Stimulated activated effector memory CD8-positive, alpha-beta T cell treated with anti-CD3 and anti-CD28 coated beads, Interleukin-12 subunit alpha, Interleukin-12 subunit beta, amount 100 ng/mL, for 72 hours (primary cell): ENCODE results near the gene SLC40A1.

Experiments
- ATAC-seq: fragments of 150-1000 bp; cut with Tn5 transposase; 2 replicates; pipeline ENCODE4 v1.10.0; 2021
- DNase-seq, 2 donors: peaks; one replicate each; pipeline ENCODE4 v3.0.0; 2021 to 2022; ENCODE audit warnings: low spot score in 2 of 2
- H3K27ac Mint-ChIP-seq: one replicate; pipeline ENCODE4 v1.8.0; 2022; ENCODE audit warnings: mild to moderate bottlenecking, mixed read lengths
- H3K36me3 Mint-ChIP-seq: one replicate; pipeline ENCODE4 v1.8.0; 2022; ENCODE audit warnings: mild to moderate bottlenecking, mixed read lengths
- H3K4me1 Mint-ChIP-seq: one replicate; pipeline ENCODE4 v1.8.0; 2022; ENCODE audit warnings: mixed read lengths
- H3K4me3 Mint-ChIP-seq: one replicate; pipeline ENCODE4 v1.8.0; 2022; ENCODE audit warnings: mild to moderate bottlenecking, mixed read lengths
- H3K9me3 Mint-ChIP-seq: one replicate; pipeline ENCODE4 v1.8.0; 2022; ENCODE audit warnings: mixed read lengths

SLC40A1 gene

DNA sequence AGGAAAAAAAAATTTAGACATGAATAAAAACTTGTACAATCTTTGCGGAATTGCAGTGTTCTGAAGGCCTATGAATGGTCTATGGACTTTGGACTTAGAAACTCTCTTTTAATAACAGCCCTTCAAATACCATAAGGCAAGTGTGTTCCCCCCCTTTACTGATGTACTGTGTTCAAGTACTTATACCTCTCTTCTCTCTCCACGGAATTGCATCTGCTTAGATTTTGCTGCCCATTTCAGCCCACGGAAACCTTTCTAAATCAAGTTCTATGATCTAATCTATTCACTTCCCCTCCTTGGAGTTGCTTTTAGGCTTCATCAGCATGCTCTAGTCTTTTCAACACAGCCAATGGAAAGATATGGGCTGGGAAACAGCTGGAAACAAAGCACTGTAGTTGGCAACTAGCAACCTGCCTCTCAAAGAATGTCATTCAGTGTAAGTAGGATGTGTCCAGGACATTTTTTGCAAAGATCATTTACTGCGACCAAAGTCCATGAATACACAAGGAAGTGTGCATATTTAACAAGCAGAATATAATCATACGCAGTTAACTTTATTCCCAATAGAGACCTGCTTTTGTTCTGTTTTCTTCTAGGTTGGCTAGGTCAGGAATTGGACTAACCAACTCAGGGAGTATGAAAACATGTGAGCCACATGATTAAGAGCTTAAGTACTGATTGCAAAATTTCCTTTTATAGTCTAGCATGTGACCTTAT is 58.0 kb downstream of the SLC40A1 start:
- Mint-ChIP-seq H3K4me1 (no peaks in the 10 kb centered on the region), H3K36me3 (no peaks in the 10 kb centered on the region), H3K4me3 (no peak overlapping the region), H3K9me3 (no peaks in the 10 kb centered on the region), H3K27ac (no peak overlapping the region)
- no peak for ATAC-seq
- no peak for DNase-seq

DNA sequence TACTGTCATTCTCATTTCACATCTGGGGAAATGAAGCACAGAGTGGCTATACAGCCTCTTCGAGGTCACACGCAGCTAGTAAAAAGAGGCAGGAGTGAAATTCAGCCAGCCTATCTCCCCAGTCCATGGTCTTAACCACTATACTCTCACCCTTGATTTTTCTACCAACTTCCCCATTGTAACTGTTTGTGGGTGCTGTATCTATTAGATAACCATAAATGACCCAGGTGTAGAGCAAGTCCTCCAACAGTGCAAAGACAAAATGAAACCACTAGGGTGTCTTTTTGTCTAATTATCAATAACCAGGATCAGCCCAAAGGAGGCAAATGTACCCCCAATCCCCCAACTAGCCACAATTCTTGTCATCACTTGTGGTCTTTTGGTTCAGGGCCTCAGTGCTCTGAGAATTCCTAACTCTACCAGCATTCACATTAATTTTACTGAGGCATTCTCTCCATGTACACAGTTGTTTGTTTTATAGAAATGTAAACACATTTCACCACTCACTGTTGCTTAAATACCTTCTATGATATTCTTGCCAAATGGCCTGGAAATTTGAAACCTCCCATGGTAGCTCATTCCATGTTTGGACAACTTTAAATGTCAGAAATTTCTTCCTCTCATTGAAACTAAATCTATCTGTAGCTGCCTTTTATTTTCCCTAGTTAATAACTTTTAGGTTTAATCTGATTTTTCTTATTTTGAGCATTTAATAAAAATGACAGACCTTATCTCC is 58.7 kb downstream of the SLC40A1 start:
- ATAC-seq (no peak), DNase-seq (no peak)

DNA sequence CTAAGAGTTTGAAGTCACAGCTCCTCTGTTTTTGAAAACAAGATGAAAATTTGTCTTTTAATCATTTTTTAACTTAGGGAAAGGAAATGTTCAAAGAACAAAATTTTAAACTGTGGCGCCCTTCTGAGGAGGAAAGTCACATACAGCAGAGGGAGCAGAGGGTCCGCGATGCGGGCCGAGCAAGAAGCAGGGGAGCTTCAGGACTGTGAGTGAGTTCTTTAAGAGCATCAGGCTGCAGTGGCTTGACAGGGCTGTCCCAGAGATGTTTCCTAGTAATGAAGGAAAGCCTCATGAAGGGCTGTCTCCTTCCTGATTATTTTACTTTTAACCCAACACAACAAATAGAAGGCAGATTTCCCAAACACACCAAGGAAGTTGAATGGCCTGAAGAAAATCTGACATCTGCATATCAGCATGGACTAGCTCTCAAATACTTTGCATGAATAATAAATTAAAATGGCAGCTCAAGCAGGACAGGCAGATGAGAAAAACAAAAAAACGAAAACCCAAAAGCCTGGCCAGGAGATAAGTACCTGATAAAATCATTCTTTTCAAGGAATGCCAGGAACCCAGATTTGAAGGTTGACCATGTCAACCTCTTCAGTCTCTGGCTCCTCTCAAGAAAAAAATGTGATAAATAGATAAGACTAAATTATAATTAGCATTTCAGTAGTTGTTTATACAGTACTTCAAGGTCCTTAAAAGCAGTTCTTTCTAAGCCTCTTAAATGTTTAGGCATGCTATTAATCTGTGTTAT is 60.8 kb downstream of the SLC40A1 start:
- no peak for ATAC-seq
- no peaks in the 10 kb centered on the region for H3K36me3 Mint-ChIP-seq
- H3K4me3 Mint-ChIP-seq, result no peak overlapping the region
- no peak for DNase-seq
- no peak overlapping the region for H3K27ac Mint-ChIP-seq
- no peaks in the 10 kb centered on the region for H3K9me3 Mint-ChIP-seq
- H3K4me1 Mint-ChIP-seq, result no peaks in the 10 kb centered on the region

More for the DNA sequence above, 58.7 kb downstream of the SLC40A1 start:
- no peak overlapping the region for H3K27ac Mint-ChIP-seq
- H3K4me3 Mint-ChIP-seq, result no peak overlapping the region
- no peaks in the 10 kb centered on the region for H3K36me3 Mint-ChIP-seq
- no peaks in the 10 kb centered on the region for H3K9me3 Mint-ChIP-seq
- no peaks in the 10 kb centered on the region for H3K4me1 Mint-ChIP-seq

DNA sequence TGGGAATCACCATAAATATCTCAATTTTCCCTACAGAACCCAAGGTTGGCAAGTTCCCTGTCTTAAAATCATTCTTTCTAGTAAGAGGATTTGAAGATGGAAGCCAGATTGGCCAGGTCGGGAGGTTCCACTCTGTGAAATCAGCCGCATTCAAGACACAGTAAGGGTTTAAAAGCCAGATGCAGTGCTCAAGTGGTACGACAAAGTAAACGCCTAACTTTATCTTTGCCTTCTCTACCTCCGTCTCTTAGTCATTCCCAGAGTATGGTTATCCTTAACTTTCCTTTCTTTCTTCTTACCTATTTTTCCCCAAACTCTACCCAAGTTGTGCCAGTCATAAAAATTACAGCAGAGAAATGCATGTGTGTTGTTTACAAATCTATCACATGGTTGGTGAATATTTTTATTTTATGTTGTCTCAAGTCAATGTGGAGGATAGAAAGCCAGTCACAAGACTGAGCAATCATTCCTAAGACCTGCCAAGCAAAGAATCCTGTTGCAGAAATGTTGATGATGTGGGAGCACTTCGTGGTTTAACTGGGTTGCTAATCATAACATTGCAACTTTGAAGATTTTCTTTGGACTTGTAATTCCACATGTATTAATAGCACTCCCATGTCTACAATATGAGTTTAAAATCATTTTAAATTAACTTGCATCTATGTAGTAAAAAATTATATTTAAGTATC is 62.6 kb downstream of the SLC40A1 start:
- DNase-seq (no peak), ATAC-seq (no peak)
- no peak overlapping the region for H3K4me3 Mint-ChIP-seq
- no peaks in the 10 kb centered on the region for H3K9me3 Mint-ChIP-seq
- no peak overlapping the region for H3K27ac Mint-ChIP-seq
- no peaks in the 10 kb centered on the region for H3K36me3 Mint-ChIP-seq
- H3K4me1 Mint-ChIP-seq, result no peaks in the 10 kb centered on the region

DNA sequence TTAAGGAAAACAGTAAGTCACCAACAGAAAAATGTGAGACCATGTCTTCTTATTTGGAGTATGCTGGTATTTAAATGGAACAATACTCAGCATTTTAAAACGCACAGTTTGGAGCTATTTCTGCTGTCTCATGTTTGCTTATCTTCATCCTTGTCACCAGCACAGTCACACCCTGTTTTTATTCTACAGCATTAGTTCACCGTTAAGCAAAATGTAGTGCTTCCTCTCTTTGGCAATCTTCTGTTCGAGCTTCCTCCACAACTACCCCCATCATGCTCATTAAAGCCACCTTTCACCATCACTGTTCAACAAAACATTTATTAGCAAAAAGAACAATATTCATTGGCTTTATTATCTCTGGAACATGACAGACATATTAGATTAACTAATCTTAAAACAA is 64.0 kb downstream of the SLC40A1 start:
- DNase-seq (no peak), ATAC-seq (no peak)
- Mint-ChIP-seq H3K9me3 (no peaks in the 10 kb centered on the region), H3K4me1 (no peaks in the 10 kb centered on the region), H3K4me3 (no peak overlapping the region), H3K36me3 (no peaks in the 10 kb centered on the region), H3K27ac (no peak overlapping the region)

DNA sequence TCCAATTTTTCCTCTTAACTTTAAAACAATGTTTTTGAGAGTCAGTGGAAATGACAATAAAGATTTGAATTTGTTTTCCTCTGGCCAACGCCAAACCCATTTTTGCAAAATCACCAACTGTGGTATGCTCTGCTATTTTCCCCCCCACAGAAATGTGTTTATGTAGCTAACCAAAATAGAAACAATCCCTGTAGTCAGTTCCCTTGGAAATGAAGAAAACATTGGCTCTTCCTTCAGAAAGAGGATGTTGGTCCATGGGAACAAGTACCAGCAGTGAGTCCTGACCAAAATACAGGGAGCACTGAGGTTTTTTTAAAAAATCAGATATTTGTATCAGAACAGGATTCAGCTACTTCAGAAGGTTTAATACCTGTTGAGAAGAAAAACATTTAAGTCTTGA is 65.3 kb downstream of the SLC40A1 start:
- DNase-seq (no peak), ATAC-seq (no peak)
- H3K27ac Mint-ChIP-seq, result no peak overlapping the region

DNA sequence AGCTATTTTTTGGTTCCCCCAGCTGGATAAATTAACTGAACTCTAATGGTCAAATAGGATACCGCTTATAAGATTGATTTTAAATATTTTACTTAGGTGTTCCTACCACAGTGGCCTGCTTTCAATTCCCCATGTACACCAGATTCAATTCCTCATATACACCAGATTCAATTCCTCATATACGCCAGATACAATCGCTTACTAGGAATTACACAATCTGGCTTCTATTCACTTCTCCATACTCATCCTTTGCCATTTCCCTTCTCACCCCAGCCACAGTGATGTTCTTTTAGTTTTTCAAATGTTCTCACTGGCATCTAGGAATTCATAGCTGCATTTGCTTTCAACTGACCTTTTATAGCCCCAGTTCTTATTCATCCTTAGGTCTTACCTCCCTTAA is 66.5 kb downstream of the SLC40A1 start:
- no peak overlapping the region for H3K4me3 Mint-ChIP-seq
- H3K9me3 Mint-ChIP-seq, result no peaks in the 10 kb centered on the region

More for the DNA sequence above, 65.3 kb downstream of the SLC40A1 start:
- Mint-ChIP-seq H3K36me3 (no peaks in the 10 kb centered on the region), H3K4me3 (no peak overlapping the region), H3K4me1 (no peaks in the 10 kb centered on the region), H3K9me3 (no peaks in the 10 kb centered on the region)

DNA sequence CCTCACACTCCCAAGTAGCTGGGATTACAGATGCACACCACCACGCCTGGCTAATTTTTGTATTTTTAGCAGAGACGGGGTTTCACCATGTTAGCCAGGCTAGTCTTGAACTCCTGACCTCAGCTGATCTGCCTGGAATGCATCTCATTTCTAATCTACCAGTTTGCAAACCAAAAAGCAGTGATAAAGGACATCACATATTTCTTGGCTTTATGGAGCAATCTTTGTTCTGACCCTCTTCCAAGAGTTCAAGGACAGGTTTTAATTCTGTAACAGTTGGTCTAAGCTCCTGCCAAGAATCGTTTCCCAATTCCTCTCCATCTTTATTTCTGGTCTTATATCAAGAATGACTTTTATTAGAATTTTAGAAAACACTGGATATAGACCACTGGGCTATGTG is 67.7 kb downstream of the SLC40A1 start:
- Mint-ChIP-seq H3K4me1 (no peaks in the 10 kb centered on the region), H3K27ac (no peak overlapping the region), H3K4me3 (no peak overlapping the region), H3K9me3 (no peaks in the 10 kb centered on the region), H3K36me3 (no peaks in the 10 kb centered on the region)
- DNase-seq (no peak), ATAC-seq (no peak)

More for the DNA sequence above, 66.5 kb downstream of the SLC40A1 start:
- no peak for ATAC-seq
- no peak for DNase-seq
- no peak overlapping the region for H3K27ac Mint-ChIP-seq
- no peaks in the 10 kb centered on the region for H3K4me1 Mint-ChIP-seq
- no peaks in the 10 kb centered on the region for H3K36me3 Mint-ChIP-seq

DNA sequence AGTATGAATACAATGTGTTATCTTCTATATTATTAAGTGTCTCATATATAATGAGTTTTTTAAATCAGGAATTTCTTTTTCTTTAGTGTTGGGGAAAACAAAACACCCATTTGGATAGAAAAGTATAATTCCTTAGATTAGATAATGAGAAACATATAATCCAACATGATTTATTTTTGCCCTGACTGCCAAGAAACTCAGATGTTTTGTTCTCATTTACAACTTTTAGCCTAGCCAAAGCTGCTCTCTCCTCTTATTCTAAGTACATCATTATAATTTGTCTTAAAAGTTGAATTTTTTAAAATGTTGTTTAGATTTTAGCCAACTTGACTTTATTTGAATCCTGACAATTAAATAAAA is 68.6 kb downstream of the SLC40A1 start:
- no peak overlapping the region for H3K4me3 Mint-ChIP-seq
- H3K36me3 Mint-ChIP-seq, result no peaks in the 10 kb centered on the region
- no peaks in the 10 kb centered on the region for H3K4me1 Mint-ChIP-seq
- ATAC-seq (no peak), DNase-seq (no peak)
- H3K27ac Mint-ChIP-seq, result no peak overlapping the region
- no peaks in the 10 kb centered on the region for H3K9me3 Mint-ChIP-seq

DNA sequence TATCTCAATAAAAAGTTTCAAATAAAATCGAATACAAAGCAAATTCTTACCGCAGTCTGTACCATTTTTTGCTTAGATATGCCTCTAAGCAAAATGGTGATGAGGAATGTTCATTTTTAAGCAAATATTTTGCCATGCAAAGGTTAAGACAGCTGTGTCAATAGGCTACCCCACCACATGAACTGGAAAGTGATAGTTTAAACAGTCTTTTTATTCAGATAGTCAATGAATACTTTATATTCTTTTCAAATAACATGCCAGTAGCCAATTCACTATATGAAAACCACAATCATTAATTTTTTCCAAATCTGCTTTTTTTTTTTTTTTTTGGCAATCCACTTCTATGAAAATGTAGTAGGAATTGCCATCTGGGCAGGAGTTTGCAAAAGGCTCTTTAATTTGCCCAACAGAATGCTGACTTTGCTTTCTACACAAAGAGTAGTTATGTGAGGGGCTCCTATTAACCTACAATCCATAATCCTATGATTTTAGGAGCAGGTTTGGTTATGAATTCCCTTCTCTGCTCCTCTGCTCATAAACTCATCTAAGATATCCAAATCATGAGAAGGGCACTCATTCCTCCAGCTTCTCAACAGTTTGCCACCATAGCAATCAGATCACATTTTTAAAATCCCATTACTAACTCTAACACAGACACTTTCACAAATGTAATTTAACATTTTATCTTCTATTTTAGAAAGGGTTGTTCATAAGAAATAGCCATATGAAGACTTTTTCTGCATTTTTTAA is 69.2 kb downstream of the SLC40A1 start:
- Mint-ChIP-seq H3K4me3 (no peak overlapping the region), H3K9me3 (no peaks in the 10 kb centered on the region), H3K4me1 (no peaks in the 10 kb centered on the region), H3K36me3 (no peaks in the 10 kb centered on the region), H3K27ac (no peak overlapping the region)
- ATAC-seq (no peak), DNase-seq (no peak)
